Measurements from ENCODE around the gene AKR7A3. TPM values are rescaled to one million over a fixed set of nuclear protein-coding genes. Genes with fewer than 3 reads are reported as not detected.

Gene AKR7A3
- total RNA-seq, 1 donor from 2014 or later, result 0.20 TPM

GRCh38 chr1:19336543-19336942, 48.0 kb upstream of the AKR7A3 start:
- Mint-ChIP-seq H3K36me3 (ENCODE audit: low read depth, unreplicated experiment) (peaks cover 11% of the 10 kb centered on the region), H3K27ac (ENCODE audit: unreplicated experiment) (peak overlapping the region; percentile 79), H3K4me3 (ENCODE audit: unreplicated experiment) (no peak overlapping the region), H3K27me3 (ENCODE audit: low read depth, unreplicated experiment) (no peaks in the 10 kb centered on the region), H3K9me3 (ENCODE audit: unreplicated experiment) (no peaks in the 10 kb centered on the region), H3K4me1 (ENCODE audit: low read depth, unreplicated experiment) (peaks cover 24% of the 10 kb centered on the region)
- Histone ChIP-seq H3K79me2 (ENCODE audit: insufficient read depth, low read length) (no peaks in the 10 kb centered on the region), H3K27ac (ENCODE audit: low read depth, low read length) (no peak overlapping the region), H3K9ac (ENCODE audit: low read length) (no peak overlapping the region), H3K4me1 (ENCODE audit: insufficient read depth, low read length) (peaks cover 16% of the 10 kb centered on the region), H3K4me2 (ENCODE audit: low read length) (peak overlapping the region; percentile 5), H3K36me3 (ENCODE audit: insufficient read depth, low read length) (peaks cover 10% of the 10 kb centered on the region), H2AFZ (ENCODE audit: low read depth, low read length) (no peak overlapping the region), H3K4me3 (ENCODE audit: insufficient read depth, low read depth, low read length) (no peak overlapping the region), H3K9me3 (ENCODE audit: insufficient read depth, low read depth, low read length) (no peaks in the 10 kb centered on the region), H3K27me3 (ENCODE audit: insufficient read depth, low read length) (no peaks in the 10 kb centered on the region), H4K20me1 (ENCODE audit: insufficient read depth, low read length) (peaks cover 59% of the 10 kb centered on the region)
- no peak for FAIRE-seq
- DNase-seq (ENCODE audit: low read depth), result peak; percentile 26
- TF ChIP-seq EZH2 (IDR thresholded peaks at IDR 0.05; ENCODE audit: insufficient read depth, low read length), result no peak
- TF ChIP-seq, protein P1, sequence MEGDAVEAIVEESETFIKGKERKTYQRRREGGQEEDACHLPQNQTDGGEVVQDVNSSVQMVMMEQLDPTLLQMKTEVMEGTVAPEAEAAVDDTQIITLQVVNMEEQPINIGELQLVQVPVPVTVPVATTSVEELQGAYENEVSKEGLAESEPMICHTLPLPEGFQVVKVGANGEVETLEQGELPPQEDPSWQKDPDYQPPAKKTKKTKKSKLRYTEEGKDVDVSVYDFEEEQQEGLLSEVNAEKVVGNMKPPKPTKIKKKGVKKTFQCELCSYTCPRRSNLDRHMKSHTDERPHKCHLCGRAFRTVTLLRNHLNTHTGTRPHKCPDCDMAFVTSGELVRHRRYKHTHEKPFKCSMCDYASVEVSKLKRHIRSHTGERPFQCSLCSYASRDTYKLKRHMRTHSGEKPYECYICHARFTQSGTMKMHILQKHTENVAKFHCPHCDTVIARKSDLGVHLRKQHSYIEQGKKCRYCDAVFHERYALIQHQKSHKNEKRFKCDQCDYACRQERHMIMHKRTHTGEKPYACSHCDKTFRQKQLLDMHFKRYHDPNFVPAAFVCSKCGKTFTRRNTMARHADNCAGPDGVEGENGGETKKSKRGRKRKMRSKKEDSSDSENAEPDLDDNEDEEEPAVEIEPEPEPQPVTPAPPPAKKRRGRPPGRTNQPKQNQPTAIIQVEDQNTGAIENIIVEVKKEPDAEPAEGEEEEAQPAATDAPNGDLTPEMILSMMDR (IDR thresholded peaks at IDR 0.05; ENCODE audit: insufficient read depth, low read depth, low read length), result no peak

- Mint-ChIP-seq H3K9me3 (ENCODE audit: unreplicated experiment) (no peaks in the 10 kb centered on the region), H3K27me3 (ENCODE audit: low read depth, unreplicated experiment) (no peaks in the 10 kb centered on the region), H3K27ac (ENCODE audit: unreplicated experiment) (no peak overlapping the region), H3K4me1 (ENCODE audit: low read depth, unreplicated experiment) (peaks cover 21% of the 10 kb centered on the region), H3K4me3 (ENCODE audit: unreplicated experiment) (no peak overlapping the region), H3K36me3 (ENCODE audit: low read depth, unreplicated experiment) (peaks cover 7% of the 10 kb centered on the region)
- Histone ChIP-seq H3K4me3 (ENCODE audit: insufficient read depth, low read depth, low read length) (no peak overlapping the region), H3K36me3 (ENCODE audit: insufficient read depth, low read length) (no peaks in the 10 kb centered on the region), H3K4me1 (ENCODE audit: insufficient read depth, low read length) (peaks cover 16% of the 10 kb centered on the region), H2AFZ (ENCODE audit: low read depth, low read length) (no peak overlapping the region), H3K9ac (ENCODE audit: low read length) (no peak overlapping the region), H3K27me3 (ENCODE audit: insufficient read depth, low read length) (no peaks in the 10 kb centered on the region), H3K4me2 (ENCODE audit: low read length) (no peak overlapping the region), H3K79me2 (ENCODE audit: insufficient read depth, low read length) (no peaks in the 10 kb centered on the region), H4K20me1 (ENCODE audit: insufficient read depth, low read length) (peaks cover 43% of the 10 kb centered on the region), H3K9me3 (ENCODE audit: insufficient read depth, low read depth, low read length) (no peaks in the 10 kb centered on the region), H3K27ac (ENCODE audit: low read depth, low read length) (no peak overlapping the region)
- TF ChIP-seq, protein P1 (IDR thresholded peaks at IDR 0.05; ENCODE audit: insufficient read depth, low read depth, low read length), result no peak
- DNase-seq (ENCODE audit: low read depth), result no peak
- FAIRE-seq, result no peak
Observed at GRCh38 chr1:19333587-19334354, 45.2 kb upstream of the AKR7A3 start.

- Histone ChIP-seq H3K4me3 (ENCODE audit: insufficient read depth, low read depth, low read length) (no peak overlapping the region), H4K20me1 (ENCODE audit: insufficient read depth, low read length) (peaks cover 37% of the 10 kb centered on the region), H3K4me2 (ENCODE audit: low read length) (no peak overlapping the region), H3K27ac (ENCODE audit: low read depth, low read length) (no peak overlapping the region), H3K9me3 (ENCODE audit: insufficient read depth, low read depth, low read length) (no peaks in the 10 kb centered on the region), H3K27me3 (ENCODE audit: insufficient read depth, low read length) (no peaks in the 10 kb centered on the region), H3K36me3 (ENCODE audit: insufficient read depth, low read length) (peaks cover under 1% of the 10 kb centered on the region), H2AFZ (ENCODE audit: low read depth, low read length) (no peak overlapping the region), H3K79me2 (ENCODE audit: insufficient read depth, low read length) (no peaks in the 10 kb centered on the region), H3K4me1 (ENCODE audit: insufficient read depth, low read length) (peaks cover 16% of the 10 kb centered on the region), H3K9ac (ENCODE audit: low read length) (no peak overlapping the region)
- no peak for FAIRE-seq
- Mint-ChIP-seq H3K4me3 (ENCODE audit: unreplicated experiment) (no peak overlapping the region), H3K27ac (ENCODE audit: unreplicated experiment) (peak overlapping the region; percentile 41), H3K4me1 (ENCODE audit: low read depth, unreplicated experiment) (peaks cover 17% of the 10 kb centered on the region), H3K36me3 (ENCODE audit: low read depth, unreplicated experiment) (peaks cover 8% of the 10 kb centered on the region), H3K27me3 (ENCODE audit: low read depth, unreplicated experiment) (no peaks in the 10 kb centered on the region), H3K9me3 (ENCODE audit: unreplicated experiment) (no peaks in the 10 kb centered on the region)
- DNase-seq (ENCODE audit: low read depth), result no peak
- TF ChIP-seq EZH2 (IDR thresholded peaks at IDR 0.05; ENCODE audit: insufficient read depth, low read length), result no peak
- TF ChIP-seq, protein P1 (IDR thresholded peaks at IDR 0.05; ENCODE audit: insufficient read depth, low read depth, low read length), result no peak
Observed at GRCh38 chr1:19332832-19333231, 44.3 kb upstream of the AKR7A3 start.

Measured in astrocyte (in vitro differentiated cells and primary cell).